ENCODE measurements around the gene PIAS1.
"Not testable (repeated sequence)": the region's sequence is repeated elsewhere in the genome, so short reads cannot be mapped to it uniquely, and the experiment has no call there.

PIAS1 gene

DNA sequence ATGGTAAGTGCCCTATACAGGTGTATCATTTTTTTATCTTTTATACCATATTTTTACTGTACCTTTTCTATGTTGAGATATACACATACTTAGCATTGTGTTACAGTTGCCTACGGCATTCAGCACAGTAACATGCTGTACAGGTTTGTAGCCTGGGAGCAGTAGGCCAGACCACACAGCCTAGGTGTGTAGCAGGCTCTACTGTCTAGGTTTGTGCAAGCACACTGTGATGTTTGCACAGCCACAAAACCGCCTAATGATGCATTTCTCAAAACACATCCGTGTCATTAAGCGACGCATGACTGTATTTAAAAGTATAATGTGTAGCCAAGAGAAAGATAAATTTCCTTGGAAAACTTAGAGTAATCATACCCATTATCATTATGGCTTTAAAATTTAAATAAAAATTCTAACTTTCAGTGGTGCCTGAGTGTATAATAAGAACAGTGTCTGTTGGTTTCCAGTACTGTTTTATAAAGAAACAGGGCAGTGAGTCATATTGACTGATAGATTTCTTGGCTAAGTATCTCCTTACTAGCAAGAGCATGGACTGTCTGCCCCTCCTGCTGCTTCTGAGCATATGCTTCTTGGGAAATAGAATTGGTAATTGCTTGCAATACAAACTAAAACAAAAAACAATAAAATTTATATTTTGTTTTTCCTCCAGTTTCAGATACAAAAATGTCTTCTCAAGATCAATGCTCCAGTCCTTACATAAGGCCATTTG, 132.7 kb downstream of the PIAS1 start:
- DNase-seq: no peak

GRCh38 chr15:68187559-68187958, 133.4 kb downstream of the PIAS1 start:
- DNase-seq: peak; percentile 21 to 66

DNA sequence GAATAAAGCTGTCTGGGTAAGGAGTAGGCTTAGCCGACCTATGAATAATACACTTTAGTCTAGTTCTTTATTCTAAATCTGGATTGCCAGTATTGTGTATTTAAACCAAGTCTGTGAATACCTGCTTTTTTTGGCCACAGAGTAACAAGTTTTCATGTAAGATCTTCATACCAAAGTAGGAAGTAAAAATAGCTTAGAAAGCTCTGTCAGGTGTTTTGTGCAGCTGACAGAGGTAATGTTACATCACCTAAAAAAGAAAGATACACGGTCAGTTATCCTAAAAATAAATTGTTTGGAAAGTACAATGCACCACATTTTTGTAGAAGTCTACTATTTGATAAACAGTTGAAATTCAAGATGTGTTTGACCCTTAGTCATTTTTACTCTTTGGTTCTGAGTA, 134.5 kb downstream of the PIAS1 start:
- no peak for DNase-seq

GRCh38 chr15:68190048-68190447, 135.9 kb downstream of the PIAS1 start:
- no peak for DNase-seq

DNA sequence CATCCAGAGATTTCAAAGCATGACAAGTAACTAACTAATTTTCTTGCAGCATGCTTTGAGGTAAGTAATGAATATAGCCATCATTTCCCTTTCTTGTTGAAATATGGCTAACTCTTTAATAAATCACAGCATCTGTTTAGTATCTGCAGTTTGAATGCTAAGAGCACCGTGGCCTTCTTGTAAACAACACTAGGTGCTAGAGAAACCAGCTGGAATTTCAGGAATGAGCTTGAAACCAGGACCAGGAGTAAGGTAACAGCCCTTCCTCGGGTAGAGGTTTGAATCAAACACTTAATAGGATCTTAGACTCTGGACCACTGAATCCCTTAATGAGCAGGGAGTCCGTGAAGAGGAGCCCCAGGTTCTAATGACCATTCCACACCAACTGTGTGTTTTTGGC, 137.4 kb downstream of the PIAS1 start:
- no peak for DNase-seq

DNA sequence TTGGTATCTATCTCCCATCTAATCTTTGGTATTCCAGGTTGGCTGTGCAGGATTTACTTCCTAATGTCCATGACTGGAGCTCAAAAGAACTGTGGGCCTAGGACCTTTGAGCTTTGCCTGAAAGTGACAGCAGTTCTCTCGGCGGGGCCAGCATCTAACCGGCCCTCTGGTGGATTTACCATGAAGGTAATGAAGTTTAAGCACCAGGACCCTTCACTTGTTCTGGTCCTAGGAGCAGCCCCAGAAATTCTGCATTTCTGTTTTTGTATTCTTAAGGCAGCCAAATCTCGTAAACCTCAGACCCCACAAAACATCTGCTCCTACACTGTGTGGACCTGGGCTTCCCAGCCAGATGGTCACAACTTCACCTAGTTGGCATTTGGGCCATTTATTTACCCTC, 138.0 kb downstream of the PIAS1 start:
- DNase-seq: no peak

- DNase-seq: no peak
Measured at GRCh38 chr15:68192804-68193486, 138.8 kb downstream of the PIAS1 start.

DNA sequence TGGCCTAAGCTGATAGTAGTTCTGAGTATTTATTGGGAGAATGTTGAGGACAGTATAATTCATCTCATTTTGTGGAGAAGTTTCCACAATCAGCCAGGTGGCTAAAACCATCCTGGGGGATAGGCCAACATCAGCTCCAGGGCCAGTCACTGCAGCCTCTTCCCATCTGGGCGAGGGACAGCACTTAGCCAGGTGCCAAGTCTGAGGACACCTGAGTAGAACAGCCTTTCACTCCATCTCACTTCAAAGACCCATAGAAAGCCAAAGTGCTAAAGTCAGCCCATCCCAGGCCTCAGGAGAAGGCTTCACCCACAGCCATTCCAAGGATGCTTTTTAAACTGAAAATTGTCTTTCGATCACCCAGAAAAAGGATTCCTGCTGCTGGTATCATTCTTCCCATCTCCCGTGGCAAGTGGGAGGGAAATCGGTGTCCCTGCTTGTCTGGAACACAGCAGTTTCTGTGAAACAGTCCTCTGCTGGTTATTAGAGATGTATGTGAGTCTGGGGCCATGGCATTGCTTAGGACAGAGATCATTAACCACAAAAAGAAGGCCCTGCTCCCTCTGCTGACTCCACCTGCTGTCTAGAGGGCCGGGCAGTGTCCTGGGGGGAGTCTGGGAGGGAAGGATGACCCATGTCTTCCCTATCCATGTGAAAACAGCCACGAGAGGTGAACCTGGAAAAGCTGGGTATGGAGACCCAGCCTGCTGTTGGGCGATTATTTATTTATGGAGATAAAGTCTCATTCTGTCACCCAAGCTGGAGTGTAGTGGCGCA, 141.4 kb downstream of the PIAS1 start:
- DNase-seq: no peak

- DNase-seq: no peak
Measured at GRCh38 chr15:68196445-68197169, 142.5 kb downstream of the PIAS1 start.

DNA sequence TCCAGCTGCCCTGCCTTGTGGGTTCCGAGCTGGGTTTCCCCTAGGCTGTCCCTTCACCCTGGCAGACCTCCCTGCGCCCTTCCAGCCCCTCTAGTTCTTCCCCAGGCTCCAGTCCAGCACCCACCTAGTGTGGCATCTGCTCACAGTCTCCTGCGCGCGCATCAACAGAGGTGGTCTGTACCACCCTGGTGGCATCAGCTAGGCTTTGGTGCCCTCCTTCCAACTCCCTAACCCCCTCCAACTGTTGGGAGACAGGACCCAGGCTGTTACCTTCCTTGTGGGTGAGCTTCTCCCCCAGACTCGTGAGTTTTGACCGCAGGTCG, 143.0 kb downstream of the PIAS1 start:
- no peak for DNase-seq

DNA sequence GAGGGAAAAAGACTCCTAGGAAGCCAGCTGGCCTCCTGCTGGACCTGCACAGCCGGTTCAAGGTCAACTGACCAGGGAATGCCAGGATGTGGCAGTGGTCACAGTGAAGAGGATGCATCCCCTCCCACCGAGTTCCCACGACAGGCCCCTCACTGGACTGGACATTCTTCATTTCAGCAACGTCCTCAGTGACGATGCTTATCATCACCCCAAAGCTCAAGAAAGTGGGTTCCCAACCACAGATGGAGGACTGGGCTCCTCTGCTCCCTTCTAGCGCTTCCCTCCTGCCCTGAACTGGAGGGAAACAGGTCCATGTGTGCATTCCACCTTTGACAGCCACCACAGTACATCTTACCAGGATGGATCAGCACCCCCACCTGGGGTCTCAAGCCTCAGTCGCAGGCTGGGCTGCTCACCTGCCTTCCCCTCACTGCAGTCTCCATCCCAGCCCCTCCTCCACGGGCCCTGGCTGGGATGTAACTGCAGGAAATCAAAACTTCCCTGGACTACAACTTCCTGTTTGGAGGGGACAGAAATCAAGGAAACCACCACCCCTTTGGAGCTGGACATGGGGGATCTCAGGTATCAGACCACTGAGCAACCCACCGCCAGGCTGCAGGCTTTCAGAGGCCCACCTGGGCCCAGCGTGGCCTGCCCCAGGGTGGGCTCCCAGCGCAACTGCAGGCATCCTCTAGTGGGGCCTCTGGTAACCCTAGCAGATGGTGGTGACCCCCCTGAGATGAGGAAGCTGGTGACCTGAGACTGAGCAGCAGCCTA, 143.7 kb downstream of the PIAS1 start:
- no peak for DNase-seq

GRCh38 chr15:68199340-68199739, 145.2 kb downstream of the PIAS1 start:
- DNase-seq: no peak

GRCh38 chr15:68200016-68200861, 146.1 kb downstream of the PIAS1 start:
- no peak for DNase-seq

DNA sequence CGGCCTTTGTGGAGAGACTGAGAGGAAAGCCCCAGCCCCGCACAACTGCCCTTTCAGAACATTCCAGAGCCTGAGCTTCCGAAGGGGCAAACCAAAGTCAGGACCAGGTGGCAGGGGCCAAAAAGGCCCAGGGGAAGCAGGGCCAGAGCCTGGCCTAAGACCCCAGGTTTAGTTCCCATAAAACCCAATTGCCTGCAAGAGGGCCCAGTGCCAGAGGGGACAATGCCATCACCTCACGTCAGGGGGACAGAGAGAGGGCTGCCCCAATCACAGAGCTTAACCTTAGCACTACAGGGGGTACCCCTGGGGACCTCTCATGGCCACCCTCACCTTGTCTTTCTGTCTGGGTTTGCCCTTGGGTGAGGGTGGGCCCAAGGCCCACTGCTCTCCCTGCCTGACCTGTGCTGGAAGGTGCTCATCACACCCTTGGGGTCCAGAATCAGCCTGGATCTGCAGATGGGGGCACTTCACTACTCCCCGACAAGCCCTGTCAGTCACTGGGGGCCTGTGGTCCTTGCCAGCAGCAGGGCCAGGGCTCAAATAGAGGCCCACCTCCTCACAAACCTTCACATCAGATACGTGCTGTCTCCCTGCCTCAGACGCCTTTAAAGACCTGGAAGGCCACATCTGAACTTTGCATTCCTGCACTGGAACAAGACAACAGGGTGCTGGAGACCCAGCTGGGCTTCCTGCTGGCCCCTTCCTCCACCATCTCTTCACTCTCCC, 147.2 kb downstream of the PIAS1 start:
- DNase-seq: no peak

DNA sequence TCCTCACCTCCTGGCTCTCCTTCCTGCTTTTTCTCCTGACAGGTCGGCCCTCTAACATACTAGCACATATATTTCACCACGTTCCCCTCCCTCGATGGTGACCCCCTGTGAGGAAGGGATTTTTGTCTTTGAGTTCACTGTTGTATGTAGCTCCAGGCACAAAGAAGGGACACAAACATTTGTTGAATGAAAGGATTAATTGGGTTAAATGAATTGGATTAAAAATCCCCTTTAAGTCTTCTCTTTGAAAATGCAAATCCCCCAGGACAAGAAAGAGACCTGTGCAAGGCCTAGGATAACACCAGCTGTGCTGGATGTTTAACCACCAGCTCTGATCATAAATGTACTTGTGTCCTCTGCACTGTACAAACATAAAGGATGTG, 147.8 kb downstream of the PIAS1 start:
- no peak for DNase-seq

GRCh38 chr15:68202994-68203393, 148.9 kb downstream of the PIAS1 start:
- DNase-seq: not testable (repeated sequence)

GRCh38 chr15:68203486-68203885, 149.4 kb downstream of the PIAS1 start:
- no peak for DNase-seq

DNA sequence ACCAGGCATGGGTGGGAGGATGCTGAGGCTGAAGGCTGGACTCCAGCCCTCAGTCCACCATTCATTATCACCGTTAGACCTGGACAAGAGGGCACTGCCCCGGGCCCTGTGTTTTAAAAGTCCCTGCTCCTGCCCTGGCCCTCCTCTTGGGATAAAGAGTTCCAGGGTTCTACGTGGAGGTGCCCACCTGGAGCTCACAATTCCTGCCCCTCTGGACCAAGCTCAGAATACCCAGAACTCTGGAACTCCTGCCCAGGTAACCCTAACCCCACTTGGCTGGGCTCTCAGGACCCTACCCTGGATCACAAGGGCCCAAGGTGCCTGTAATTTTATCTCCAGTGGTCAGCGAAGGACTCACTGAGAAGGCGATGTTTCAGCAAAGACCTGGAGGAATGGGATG, 149.8 kb downstream of the PIAS1 start:
- DNase-seq: no peak

DNA sequence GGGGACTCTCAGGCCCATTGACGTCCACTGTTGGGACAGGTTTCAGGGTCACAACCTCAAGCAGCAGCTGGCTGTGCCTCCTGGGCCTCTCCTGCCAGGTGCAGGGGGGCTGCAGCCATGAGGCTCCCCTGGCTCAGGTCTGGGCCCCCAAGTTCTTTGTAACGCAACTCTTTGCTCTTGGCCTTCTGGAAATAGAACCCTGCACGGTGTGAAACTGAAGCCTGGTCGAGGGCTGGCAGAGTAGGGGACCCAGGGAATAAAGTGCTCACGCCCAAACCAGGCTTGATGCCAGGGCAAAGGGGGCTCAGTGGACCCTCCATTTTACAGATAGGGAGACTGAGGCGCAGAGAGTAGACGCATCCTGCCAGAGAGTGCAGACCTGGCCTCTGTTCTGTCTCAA, 150.2 kb downstream of the PIAS1 start:
- DNase-seq: no peak

DNA sequence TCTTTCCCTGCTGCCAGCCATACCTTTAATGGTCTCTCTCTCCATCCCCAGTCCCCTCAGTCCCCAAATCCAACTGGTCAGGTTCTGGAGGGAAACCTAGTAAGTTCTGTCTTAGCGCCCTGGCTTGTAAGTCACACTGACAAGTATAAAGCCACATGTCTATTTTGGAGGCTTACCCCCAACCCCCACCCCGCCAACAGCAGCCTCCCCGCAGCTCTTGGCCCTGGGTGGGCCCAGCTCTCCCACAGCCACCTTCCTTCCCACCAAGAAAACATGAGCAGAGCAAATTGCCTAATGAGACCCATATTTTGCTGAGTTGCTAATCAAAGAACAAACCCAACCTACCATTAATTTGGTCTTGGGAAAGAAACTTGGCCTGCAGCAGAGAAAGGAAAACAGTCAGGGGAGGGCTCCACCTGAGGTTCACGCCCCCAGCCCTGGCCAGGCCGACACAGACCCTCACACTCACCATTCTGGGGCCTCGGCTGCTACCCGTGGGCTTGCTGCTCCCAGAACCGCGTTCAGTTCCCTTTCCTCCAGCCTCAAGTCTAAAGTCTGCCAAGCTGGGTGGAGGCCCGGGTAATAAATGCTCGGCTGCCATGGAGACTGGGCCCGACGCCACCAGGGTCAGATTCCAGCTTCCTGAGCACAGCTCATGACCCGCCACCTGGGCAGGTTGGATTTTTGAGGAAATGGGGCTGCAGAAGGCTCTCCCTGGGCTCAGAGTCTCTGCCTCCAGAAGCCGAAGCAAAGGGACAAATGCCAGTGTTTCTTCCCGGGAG, 150.9 kb downstream of the PIAS1 start, which contains the start of gene CALML4:
CALML4 (minus strand) TSS at position 557 of the 782 bp plus-strand sequence; CDS start at position 472, 85 bp downstream.
- DNase-seq: peak in 1 of 2 experiments; percentile 34
